ENCODE data around the gene SMURF2. TPM values are rescaled to one million over a fixed set of nuclear protein-coding genes. Genes with fewer than 3 reads are reported as not detected.

Gene SMURF2
- total RNA-seq, 1 experiment from 2014 or later: 23.0 TPM

DNA sequence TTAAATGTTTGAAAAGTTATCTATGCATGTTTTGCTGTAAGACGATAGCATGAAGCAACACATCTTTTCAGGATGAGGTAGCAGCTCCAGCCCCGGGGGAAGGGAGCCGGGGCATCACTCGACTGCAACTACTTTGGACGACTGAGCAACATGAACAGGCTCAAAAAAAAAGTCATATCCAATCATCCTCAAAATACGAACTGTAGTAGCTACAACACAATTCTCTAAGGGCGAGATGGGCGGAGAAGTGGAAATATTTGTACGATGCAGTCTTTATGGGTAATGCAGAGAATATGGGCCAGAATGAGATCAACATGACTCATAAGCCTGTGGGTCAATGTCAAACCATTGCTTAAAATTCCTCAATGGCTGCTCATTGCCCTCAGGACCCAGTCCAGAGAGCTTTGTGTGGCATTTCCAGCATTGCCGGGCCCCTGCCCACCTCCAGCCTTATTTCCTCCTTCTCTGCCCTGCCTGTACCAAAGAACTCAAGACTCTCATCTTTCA, 17.7 kb upstream of the SMURF2 start:
- no peaks in the 10 kb centered on the region for H3K27me3 Mint-ChIP-seq (ENCODE audit: low read depth)
- H3K27ac Mint-ChIP-seq: no peak overlapping the region
- H3K36me3 Mint-ChIP-seq: no peaks in the 10 kb centered on the region
- DNase-seq (ENCODE audit: low spot score) (no peak), ATAC-seq (no peak)
- CTCF ChIA-PET: no interaction called here
- no peaks in the 10 kb centered on the region for H3K4me1 Mint-ChIP-seq
- POLR2A ChIA-PET: no interaction called here
- TF ChIP-seq, protein P1, sequence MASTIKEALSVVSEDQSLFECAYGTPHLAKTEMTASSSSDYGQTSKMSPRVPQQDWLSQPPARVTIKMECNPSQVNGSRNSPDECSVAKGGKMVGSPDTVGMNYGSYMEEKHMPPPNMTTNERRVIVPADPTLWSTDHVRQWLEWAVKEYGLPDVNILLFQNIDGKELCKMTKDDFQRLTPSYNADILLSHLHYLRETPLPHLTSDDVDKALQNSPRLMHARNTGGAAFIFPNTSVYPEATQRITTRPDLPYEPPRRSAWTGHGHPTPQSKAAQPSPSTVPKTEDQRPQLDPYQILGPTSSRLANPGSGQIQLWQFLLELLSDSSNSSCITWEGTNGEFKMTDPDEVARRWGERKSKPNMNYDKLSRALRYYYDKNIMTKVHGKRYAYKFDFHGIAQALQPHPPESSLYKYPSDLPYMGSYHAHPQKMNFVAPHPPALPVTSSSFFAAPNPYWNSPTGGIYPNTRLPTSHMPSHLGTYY (CRISPR knock-in tag; IDR thresholded peaks at IDR 0.05): no peak
- TF ChIP-seq, protein P2, sequence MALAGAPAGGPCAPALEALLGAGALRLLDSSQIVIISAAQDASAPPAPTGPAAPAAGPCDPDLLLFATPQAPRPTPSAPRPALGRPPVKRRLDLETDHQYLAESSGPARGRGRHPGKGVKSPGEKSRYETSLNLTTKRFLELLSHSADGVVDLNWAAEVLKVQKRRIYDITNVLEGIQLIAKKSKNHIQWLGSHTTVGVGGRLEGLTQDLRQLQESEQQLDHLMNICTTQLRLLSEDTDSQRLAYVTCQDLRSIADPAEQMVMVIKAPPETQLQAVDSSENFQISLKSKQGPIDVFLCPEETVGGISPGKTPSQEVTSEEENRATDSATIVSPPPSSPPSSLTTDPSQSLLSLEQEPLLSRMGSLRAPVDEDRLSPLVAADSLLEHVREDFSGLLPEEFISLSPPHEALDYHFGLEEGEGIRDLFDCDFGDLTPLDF (CRISPR knock-in tag; IDR thresholded peaks at IDR 0.05): no peak
- TF ChIP-seq, protein P3, sequence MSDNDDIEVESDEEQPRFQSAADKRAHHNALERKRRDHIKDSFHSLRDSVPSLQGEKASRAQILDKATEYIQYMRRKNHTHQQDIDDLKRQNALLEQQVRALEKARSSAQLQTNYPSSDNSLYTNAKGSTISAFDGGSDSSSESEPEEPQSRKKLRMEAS (CRISPR knock-in tag; IDR thresholded peaks at IDR 0.05): no peak
- TF ChIP-seq, protein P4, sequence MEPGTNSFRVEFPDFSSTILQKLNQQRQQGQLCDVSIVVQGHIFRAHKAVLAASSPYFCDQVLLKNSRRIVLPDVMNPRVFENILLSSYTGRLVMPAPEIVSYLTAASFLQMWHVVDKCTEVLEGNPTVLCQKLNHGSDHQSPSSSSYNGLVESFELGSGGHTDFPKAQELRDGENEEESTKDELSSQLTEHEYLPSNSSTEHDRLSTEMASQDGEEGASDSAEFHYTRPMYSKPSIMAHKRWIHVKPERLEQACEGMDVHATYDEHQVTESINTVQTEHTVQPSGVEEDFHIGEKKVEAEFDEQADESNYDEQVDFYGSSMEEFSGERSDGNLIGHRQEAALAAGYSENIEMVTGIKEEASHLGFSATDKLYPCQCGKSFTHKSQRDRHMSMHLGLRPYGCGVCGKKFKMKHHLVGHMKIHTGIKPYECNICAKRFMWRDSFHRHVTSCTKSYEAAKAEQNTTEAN (CRISPR knock-in tag; IDR thresholded peaks at IDR 0.05): no peak
- TF ChIP-seq, protein P5, sequence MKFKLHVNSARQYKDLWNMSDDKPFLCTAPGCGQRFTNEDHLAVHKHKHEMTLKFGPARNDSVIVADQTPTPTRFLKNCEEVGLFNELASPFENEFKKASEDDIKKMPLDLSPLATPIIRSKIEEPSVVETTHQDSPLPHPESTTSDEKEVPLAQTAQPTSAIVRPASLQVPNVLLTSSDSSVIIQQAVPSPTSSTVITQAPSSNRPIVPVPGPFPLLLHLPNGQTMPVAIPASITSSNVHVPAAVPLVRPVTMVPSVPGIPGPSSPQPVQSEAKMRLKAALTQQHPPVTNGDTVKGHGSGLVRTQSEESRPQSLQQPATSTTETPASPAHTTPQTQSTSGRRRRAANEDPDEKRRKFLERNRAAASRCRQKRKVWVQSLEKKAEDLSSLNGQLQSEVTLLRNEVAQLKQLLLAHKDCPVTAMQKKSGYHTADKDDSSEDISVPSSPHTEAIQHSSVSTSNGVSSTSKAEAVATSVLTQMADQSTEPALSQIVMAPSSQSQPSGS (CRISPR knock-in tag; IDR thresholded peaks at IDR 0.05; ENCODE audit: borderline replicate concordance, low read depth): no peak
- TF ChIP-seq NR2C2 (CRISPR knock-in tag; IDR thresholded peaks at IDR 0.05) (no peak), NR1H2 (CRISPR knock-in tag; IDR thresholded peaks at IDR 0.05) (no peak), ZBTB21 (CRISPR knock-in tag; IDR thresholded peaks at IDR 0.05; ENCODE audit: borderline replicate concordance) (no peak), ZNF121 (CRISPR knock-in tag; IDR thresholded peaks at IDR 0.05) (no peak), OVOL2 (CRISPR knock-in tag; IDR thresholded peaks at IDR 0.05; ENCODE audit: borderline replicate concordance) (no peak)
- TF ChIP-seq, protein P6, sequence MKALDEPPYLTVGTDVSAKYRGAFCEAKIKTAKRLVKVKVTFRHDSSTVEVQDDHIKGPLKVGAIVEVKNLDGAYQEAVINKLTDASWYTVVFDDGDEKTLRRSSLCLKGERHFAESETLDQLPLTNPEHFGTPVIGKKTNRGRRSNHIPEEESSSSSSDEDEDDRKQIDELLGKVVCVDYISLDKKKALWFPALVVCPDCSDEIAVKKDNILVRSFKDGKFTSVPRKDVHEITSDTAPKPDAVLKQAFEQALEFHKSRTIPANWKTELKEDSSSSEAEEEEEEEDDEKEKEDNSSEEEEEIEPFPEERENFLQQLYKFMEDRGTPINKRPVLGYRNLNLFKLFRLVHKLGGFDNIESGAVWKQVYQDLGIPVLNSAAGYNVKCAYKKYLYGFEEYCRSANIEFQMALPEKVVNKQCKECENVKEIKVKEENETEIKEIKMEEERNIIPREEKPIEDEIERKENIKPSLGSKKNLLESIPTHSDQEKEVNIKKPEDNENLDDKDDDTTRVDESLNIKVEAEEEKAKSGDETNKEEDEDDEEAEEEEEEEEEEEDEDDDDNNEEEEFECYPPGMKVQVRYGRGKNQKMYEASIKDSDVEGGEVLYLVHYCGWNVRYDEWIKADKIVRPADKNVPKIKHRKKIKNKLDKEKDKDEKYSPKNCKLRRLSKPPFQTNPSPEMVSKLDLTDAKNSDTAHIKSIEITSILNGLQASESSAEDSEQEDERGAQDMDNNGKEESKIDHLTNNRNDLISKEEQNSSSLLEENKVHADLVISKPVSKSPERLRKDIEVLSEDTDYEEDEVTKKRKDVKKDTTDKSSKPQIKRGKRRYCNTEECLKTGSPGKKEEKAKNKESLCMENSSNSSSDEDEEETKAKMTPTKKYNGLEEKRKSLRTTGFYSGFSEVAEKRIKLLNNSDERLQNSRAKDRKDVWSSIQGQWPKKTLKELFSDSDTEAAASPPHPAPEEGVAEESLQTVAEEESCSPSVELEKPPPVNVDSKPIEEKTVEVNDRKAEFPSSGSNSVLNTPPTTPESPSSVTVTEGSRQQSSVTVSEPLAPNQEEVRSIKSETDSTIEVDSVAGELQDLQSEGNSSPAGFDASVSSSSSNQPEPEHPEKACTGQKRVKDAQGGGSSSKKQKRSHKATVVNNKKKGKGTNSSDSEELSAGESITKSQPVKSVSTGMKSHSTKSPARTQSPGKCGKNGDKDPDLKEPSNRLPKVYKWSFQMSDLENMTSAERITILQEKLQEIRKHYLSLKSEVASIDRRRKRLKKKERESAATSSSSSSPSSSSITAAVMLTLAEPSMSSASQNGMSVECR (CRISPR knock-in tag; IDR thresholded peaks at IDR 0.05; ENCODE audit: borderline replicate concordance): no peak
- H3K9me3 Mint-ChIP-seq: no peaks in the 10 kb centered on the region
- no peak overlapping the region for H3K4me3 Mint-ChIP-seq

DNA sequence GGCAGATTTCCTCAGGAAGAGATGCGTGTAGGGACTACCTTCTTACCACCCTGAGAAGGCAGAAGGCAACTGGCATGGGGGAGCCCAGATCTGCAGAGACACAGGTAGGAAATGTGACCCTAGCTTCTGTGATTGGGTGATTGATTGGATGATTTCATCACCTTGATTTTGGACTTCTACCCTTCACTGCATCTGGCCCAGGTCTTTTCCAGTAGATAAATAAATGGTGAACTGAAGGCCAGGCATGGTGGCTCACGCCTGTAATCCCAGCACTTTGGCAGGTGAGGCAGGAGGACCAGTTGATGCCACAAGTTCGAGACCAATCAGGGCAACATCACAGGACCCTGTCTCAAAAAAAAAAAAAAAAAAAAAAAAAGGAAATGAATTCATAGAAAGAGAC, 14.7 kb upstream of the SMURF2 start:
- ChIA-PET CTCF (interaction anchor here (0.6 kb wide), 1 partner anchor 284 kb away, joined by 3 read pairs; no protein-coding TSS in a partner anchor), POLR2A (no interaction called here)
- no peaks in the 10 kb centered on the region for H3K4me1 Mint-ChIP-seq
- no peaks in the 10 kb centered on the region for H3K36me3 Mint-ChIP-seq
- H3K27me3 Mint-ChIP-seq (ENCODE audit: low read depth): no peaks in the 10 kb centered on the region
- ATAC-seq (no peak), DNase-seq (ENCODE audit: low spot score) (no peak)
- no peaks in the 10 kb centered on the region for H3K9me3 Mint-ChIP-seq
- no peak overlapping the region for H3K4me3 Mint-ChIP-seq
- H3K27ac Mint-ChIP-seq: no peak overlapping the region
- no peak for TF ChIP-seq ZNF219 (CRISPR knock-in tag; IDR thresholded peaks at IDR 0.05; ENCODE audit: borderline replicate concordance)
- TF ChIP-seq, protein P6 (CRISPR knock-in tag; IDR thresholded peaks at IDR 0.05; ENCODE audit: borderline replicate concordance): no peak
- TF ChIP-seq JAZF1 (CRISPR knock-in tag; IDR thresholded peaks at IDR 0.05): no peak
- TF ChIP-seq, protein P7, sequence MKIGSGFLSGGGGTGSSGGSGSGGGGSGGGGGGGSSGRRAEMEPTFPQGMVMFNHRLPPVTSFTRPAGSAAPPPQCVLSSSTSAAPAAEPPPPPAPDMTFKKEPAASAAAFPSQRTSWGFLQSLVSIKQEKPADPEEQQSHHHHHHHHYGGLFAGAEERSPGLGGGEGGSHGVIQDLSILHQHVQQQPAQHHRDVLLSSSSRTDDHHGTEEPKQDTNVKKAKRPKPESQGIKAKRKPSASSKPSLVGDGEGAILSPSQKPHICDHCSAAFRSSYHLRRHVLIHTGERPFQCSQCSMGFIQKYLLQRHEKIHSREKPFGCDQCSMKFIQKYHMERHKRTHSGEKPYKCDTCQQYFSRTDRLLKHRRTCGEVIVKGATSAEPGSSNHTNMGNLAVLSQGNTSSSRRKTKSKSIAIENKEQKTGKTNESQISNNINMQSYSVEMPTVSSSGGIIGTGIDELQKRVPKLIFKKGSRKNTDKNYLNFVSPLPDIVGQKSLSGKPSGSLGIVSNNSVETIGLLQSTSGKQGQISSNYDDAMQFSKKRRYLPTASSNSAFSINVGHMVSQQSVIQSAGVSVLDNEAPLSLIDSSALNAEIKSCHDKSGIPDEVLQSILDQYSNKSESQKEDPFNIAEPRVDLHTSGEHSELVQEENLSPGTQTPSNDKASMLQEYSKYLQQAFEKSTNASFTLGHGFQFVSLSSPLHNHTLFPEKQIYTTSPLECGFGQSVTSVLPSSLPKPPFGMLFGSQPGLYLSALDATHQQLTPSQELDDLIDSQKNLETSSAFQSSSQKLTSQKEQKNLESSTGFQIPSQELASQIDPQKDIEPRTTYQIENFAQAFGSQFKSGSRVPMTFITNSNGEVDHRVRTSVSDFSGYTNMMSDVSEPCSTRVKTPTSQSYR (CRISPR knock-in tag; IDR thresholded peaks at IDR 0.05): no peak
- no peak for TF ChIP-seq ZNF423 (CRISPR knock-in tag; IDR thresholded peaks at IDR 0.05)
- TF ChIP-seq RORB (CRISPR knock-in tag; IDR thresholded peaks at IDR 0.05): no peak
- TF ChIP-seq RELA (CRISPR knock-in tag; IDR thresholded peaks at IDR 0.05; ENCODE audit: borderline replicate concordance): no peak
- no peak for TF ChIP-seq ZNF232 (CRISPR knock-in tag; IDR thresholded peaks at IDR 0.05)

Measured in WTC11 (cell line).